ENCODE results near the gene AKT3. TPM values are rescaled to one million over a fixed set of nuclear protein-coding genes. Genes with fewer than 3 reads are reported as not detected.

The AKT3 gene
- polyA plus RNA-seq, 1 experiment, result 34.9 TPM

DNA sequence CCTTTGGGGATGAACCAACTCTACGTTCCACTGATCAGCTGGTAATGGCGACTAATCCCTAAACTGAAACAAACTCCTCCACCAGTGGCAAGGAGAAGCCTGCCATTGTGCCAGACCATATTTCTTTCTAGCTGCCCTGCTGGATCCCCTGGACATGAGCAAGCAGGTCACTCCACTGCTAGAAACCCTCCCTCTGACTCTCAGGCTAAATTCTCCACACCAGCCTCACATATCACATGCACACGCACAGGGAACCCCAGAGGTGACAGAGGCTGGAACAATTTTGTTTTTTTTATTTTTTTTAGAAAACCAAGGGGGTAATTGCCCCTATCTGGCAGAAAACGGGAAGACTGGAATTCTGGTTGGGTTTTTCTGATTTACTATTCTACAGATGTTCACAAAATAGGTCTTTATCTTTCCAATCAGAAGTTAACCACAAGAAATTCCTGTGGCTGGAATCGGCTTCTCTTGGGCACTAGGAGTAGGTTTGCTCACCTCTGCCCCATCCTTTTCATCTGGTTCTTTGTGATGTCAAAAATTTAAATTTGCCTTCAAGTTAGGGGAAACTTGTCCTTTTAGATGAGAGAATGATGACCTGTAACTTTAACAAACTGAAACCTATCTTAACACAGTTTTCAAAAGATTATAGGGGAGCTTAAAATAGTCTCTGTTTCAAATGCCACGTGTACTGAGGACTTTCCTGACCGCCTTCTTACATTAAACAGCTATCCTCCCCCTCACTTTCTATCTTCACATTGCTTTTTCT lies 336.1 kb downstream of the AKT3 start:
- no peak for DNase-seq (ENCODE audit: low read depth, low spot score)
- Histone ChIP-seq H3K9me3 (ENCODE audit: control insufficient read depth, insufficient read depth, low read length) (no peaks in the 10 kb centered on the region; the same call in 1 of the 2 replicates), H3K27me3 (ENCODE audit: control insufficient read depth, insufficient read depth, low read length) (no peaks in the 10 kb centered on the region), H3K4me3 (ENCODE audit: low read depth, low read length) (no peak overlapping the region), H3K27ac (ENCODE audit: low read depth, low read length) (no peak overlapping the region)
- TF ChIP-seq, protein P1, sequence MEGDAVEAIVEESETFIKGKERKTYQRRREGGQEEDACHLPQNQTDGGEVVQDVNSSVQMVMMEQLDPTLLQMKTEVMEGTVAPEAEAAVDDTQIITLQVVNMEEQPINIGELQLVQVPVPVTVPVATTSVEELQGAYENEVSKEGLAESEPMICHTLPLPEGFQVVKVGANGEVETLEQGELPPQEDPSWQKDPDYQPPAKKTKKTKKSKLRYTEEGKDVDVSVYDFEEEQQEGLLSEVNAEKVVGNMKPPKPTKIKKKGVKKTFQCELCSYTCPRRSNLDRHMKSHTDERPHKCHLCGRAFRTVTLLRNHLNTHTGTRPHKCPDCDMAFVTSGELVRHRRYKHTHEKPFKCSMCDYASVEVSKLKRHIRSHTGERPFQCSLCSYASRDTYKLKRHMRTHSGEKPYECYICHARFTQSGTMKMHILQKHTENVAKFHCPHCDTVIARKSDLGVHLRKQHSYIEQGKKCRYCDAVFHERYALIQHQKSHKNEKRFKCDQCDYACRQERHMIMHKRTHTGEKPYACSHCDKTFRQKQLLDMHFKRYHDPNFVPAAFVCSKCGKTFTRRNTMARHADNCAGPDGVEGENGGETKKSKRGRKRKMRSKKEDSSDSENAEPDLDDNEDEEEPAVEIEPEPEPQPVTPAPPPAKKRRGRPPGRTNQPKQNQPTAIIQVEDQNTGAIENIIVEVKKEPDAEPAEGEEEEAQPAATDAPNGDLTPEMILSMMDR (IDR thresholded peaks at IDR 0.05; ENCODE audit: low read depth, low read length), result no peak
- ChIA-PET CTCF (no interaction called here), POLR2A (no interaction called here)

DNA sequence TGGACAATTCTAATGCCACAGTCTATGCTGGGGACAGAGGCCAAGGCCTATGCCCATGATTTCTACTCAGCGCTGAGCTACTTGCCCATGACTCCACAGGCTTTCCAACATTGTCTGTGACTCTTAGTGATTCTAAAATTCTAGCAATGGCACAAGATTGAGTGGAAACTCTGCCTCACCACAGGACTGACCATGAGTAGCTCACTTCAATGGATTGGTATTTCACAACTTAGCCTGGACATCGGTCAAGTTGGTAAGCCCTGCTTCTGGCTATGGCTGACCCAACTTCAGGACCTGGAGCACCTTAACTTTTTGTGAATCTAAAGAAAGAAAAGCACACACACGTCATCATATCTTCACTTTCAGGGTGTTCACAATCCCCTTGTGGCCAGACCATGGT lies 339.1 kb downstream of the AKT3 start:
- H3K4me3 ChIP-seq (ENCODE audit: low read depth, low read length), result no peak overlapping the region
- no peaks in the 10 kb centered on the region for H3K27me3 ChIP-seq (ENCODE audit: control insufficient read depth, insufficient read depth, low read length)
- ChIA-PET CTCF (interaction anchor here (0.6 kb wide), 1 partner anchor 19 kb away, joined by 3 read pairs; no protein-coding TSS in a partner anchor), POLR2A (no interaction called here)
- DNase-seq (ENCODE audit: low read depth, low spot score), result no peak
- no peaks in the 10 kb centered on the region; the same call in 1 of the 2 replicates for H3K9me3 ChIP-seq (ENCODE audit: control insufficient read depth, insufficient read depth, low read length)
- no peak overlapping the region for H3K27ac ChIP-seq (ENCODE audit: low read depth, low read length)
- TF ChIP-seq, protein P1 (IDR thresholded peaks at IDR 0.05; ENCODE audit: low read depth, low read length), result no peak

DNA sequence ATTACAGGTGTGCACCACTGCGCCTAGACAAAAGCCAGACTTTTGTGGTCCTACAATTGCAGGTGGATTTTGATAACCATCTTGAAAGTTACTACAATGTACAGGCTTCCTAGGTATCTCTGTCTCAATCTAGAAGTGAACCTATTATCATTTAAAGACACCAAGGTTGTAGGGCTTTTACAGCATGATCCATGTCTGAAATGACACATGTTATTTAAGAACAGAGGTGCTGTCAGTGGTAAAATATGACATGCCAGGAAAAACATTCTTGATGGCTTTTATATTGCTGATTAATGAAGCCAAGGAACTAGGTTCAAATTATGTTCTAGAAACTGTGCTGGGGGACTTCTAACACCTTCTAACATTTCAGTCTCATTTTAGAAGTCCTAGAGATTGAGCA lies 341.1 kb downstream of the AKT3 start:
- ChIA-PET POLR2A (no interaction called here), CTCF (no interaction called here)
- Histone ChIP-seq H3K27ac (ENCODE audit: low read depth, low read length) (no peak overlapping the region), H3K27me3 (ENCODE audit: control insufficient read depth, insufficient read depth, low read length) (no peaks in the 10 kb centered on the region), H3K9me3 (ENCODE audit: control insufficient read depth, insufficient read depth, low read length) (no peaks in the 10 kb centered on the region; the same call in 1 of the 2 replicates), H3K4me3 (ENCODE audit: low read depth, low read length) (no peak overlapping the region)
- no peak for DNase-seq (ENCODE audit: low read depth, low spot score)
- TF ChIP-seq, protein P1 (IDR thresholded peaks at IDR 0.05; ENCODE audit: low read depth, low read length), result no peak

DNA sequence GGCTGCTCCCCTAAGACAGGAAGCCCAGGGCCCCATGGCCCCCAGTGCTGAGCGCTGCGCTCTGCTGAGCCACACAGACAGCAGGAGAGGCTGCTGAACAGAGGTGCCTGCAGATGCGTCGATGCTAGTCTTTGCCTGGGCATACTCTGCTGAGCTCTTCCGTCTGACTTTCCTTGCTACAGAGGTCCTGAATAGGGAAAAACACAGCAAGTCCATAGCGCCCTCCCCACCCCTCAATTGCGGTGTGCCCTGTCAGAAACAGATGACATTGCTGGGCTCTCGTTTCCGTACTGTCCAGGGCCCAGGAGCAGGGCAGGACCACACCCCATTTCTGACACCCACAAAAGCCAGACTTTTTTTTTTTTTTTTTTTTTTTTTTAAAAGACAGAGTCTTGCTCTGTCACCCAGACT lies 341.7 kb downstream of the AKT3 start:
- Histone ChIP-seq H3K4me3 (ENCODE audit: low read depth, low read length) (no peak overlapping the region), H3K27ac (ENCODE audit: low read depth, low read length) (no peak overlapping the region), H3K27me3 (ENCODE audit: control insufficient read depth, insufficient read depth, low read length) (no peaks in the 10 kb centered on the region), H3K9me3 (ENCODE audit: control insufficient read depth, insufficient read depth, low read length) (no peaks in the 10 kb centered on the region; the same call in 1 of the 2 replicates)
- ChIA-PET CTCF (interaction anchor here (0.7 kb wide), 1 partner anchor 670 kb away, joined by 9 read pairs; no protein-coding TSS in a partner anchor), POLR2A (no interaction called here)
- TF ChIP-seq, protein P1 (IDR thresholded peaks at IDR 0.05; ENCODE audit: low read depth, low read length), result no peak
- DNase-seq (ENCODE audit: low read depth, low spot score), result no peak

DNA sequence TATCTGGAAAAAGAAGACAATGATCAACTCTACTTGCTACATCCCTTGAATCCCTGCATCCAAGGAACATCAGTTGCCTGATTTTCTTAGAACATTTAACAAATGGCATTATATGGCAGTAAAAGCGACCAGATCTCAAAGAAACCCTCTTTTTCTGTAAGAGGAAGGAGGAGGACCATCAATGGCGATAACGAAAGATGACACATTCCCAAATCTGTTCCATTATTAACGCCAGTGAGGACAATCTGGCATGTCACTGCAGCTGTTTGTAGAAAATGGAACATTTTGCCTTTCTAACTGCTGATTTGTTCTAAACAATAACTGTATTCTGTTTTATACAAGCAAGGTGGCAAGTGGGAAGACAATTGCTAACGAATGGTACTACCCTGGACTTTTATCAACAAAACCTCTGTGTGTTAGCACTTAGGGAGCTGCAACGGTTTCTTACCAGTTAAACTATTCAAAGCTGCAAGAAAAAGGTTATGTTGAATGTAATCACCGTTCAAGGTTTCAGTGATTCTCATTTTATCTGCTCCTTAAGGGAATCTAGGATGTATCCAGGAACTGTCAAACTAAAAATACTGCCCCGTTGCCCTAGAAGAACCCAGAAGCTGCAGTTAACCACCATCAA lies 342.3 kb downstream of the AKT3 start:
- POLR2A ChIA-PET, result no interaction called here
- DNase-seq (ENCODE audit: low read depth, low spot score), result no peak
- TF ChIP-seq, protein P1 (IDR thresholded peaks at IDR 0.05; ENCODE audit: low read depth, low read length), result no peak
- CTCF ChIA-PET, result interaction anchor here (0.7 kb wide), 1 partner anchor 670 kb away, joined by 9 read pairs; no protein-coding TSS in a partner anchor
- Histone ChIP-seq H3K9me3 (ENCODE audit: control insufficient read depth, insufficient read depth, low read length) (no peaks in the 10 kb centered on the region; the same call in 1 of the 2 replicates), H3K4me3 (ENCODE audit: low read depth, low read length) (no peak overlapping the region), H3K27ac (ENCODE audit: low read depth, low read length) (no peak overlapping the region), H3K27me3 (ENCODE audit: control insufficient read depth, insufficient read depth, low read length) (no peaks in the 10 kb centered on the region)
